ENCODE data around the gene SLC4A3.
"Not testable (repeated sequence)": the region's sequence is repeated elsewhere in the genome, so short reads cannot be mapped to it uniquely, and the experiment has no call there.

SLC4A3 gene

DNA sequence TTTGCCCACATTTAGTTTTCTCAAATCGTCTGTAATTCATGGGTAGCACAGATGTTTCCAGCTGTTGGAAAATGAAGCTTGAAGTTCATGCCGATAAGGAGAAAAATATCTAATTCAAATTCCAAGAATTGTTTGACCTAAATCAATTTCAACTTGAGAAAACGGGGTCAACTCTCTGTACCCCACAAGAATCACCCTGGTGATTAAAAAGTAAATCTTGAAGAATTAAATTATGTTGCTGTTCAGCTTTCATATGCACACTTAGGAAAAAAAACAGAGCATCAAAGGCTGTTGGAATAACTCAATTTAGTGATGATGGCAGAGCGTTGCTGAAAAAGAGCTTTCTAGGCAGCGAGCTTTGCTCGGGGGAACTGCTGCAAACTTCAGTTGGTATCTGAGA is 43.0 kb downstream of the SLC4A3 start:
- in situ Hi-C loops (cut with MboI; ENCODE audit: low pct_unique_long_range_greater_than_20kb, low sequenced_read_pairs) = no loop called here
- DNase-seq = no peak

DNA sequence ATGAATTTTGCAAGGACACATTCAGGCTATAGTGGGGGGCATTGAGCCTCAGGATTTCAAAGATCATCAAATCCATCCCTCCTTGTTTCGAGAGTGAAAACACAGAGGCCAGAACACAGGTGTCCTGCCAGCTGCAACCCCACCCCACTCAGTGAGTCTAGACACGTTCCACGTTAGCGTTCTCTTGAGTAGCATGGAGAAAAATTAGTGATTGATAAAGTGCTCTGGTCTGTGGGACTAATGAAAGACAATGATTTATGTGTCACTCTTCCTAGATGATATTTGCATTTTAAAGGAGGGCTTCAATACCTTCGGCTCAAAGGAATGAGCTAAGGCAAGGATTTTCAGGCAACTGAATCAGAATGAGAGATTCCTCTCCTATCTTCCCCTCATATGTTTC is 43.8 kb downstream of the SLC4A3 start:
- DNase-seq = no peak
- in situ Hi-C loops (cut with MboI; ENCODE audit: low pct_unique_long_range_greater_than_20kb, low sequenced_read_pairs) = no loop called here

DNA sequence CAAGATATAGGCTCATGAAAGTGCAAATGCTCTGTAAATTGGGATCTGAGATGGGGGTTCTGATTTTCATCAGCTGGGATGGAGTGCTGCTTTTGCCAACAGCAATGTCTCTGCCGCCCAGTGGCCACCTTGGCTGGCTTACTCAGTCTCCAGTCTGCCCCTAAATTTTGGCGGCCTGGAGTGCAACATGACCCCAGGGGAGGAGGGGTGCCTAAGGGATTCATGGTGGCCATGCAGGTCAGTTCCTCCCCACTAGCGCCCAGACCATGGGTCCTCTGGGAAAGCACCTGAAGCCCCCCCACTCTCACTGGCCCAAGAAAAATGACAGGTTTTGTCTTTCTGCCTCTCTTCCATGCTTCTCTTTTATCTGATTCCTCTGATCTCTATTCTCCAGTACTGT is 45.0 kb downstream of the SLC4A3 start:
- in situ Hi-C loops (cut with MboI; ENCODE audit: low pct_unique_long_range_greater_than_20kb, low sequenced_read_pairs) = no loop called here
- DNase-seq = no peak

DNA sequence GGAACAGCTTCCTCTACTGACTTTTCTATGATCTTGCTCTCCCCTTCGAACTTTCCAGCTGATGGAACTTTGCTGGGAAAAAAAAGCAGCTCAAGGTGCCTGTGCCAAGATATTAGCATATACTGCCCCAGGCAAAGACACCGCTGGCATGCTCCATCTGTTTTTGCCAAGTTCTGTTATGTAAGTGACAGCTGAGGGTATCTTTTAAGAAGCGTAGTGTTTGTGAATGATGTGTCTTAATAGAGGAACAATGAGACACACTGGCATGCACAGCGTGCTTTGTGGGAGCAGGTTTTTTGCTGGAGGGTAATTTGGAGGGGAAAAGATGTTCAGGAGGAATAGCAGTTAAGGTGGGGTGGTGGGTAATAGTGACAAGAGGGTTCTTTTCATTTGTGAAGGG is 47.8 kb downstream of the SLC4A3 start:
- in situ Hi-C loops (cut with MboI; ENCODE audit: low pct_unique_long_range_greater_than_20kb, low sequenced_read_pairs) = no loop called here
- DNase-seq = no peak

DNA sequence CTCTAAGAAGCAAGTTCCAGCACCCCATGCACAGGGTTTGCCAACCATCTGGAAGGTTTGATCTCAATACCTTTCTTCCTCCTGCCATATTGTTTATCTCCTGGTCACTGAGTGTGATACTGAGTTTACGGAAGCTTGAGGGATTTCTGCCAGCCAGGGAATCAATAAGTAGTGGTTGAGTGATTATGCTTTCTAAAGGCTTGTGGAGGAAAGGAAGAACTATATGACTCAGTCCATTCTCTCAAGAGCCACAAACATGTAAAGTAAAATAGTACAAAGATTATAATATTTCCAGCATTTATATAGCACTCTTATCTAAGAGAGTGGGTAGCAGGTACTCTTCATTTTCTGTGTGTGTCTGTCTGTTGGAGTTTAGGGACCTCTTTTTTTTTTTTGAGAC is 49.2 kb downstream of the SLC4A3 start:
- in situ Hi-C loops (cut with MboI; ENCODE audit: low pct_unique_long_range_greater_than_20kb, low sequenced_read_pairs) = no loop called here
- no peak for DNase-seq

DNA sequence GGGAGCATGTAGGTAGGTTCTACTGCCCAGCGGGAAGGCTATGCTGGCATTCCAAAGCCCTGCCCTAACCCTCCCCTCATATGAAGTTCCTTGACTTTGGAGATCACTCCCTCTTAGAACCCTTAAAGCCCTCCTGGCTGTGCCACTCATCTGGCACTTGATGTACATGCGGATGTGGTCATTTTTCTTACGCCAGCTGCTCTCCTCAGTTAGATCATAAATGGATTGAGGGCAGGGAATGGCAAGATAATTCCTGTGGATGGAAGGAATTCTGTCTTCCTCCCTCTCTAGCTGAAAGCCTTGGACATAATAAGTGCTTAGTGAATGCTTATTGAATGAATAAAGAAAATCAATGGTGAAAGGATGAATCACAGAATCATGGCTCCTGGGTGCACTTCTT is 51.6 kb downstream of the SLC4A3 start:
- no peak for DNase-seq
- in situ Hi-C loops (cut with MboI; ENCODE audit: low pct_unique_long_range_greater_than_20kb, low sequenced_read_pairs) = no loop called here

DNA sequence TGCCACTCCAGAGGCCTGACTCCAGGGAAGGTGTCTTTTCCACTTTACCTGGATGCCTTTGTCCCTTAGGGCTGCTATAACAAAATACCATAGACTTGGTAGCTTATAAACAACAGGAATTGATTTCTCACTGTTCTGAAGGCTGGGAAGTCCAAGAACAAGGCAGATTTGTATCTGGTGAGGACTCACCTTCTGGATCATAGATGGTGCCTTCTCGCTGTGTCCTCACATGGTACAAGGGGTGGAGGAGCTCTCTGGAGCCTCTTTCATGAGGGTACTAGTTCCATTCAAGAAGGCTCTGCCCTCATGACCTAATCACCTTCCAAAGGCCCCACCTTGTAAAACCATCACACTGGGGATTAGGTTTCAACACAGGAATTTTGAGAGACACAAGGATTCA is 52.1 kb downstream of the SLC4A3 start:
- in situ Hi-C loops (cut with MboI; ENCODE audit: low pct_unique_long_range_greater_than_20kb, low sequenced_read_pairs) = no loop called here
- no peak for DNase-seq

DNA sequence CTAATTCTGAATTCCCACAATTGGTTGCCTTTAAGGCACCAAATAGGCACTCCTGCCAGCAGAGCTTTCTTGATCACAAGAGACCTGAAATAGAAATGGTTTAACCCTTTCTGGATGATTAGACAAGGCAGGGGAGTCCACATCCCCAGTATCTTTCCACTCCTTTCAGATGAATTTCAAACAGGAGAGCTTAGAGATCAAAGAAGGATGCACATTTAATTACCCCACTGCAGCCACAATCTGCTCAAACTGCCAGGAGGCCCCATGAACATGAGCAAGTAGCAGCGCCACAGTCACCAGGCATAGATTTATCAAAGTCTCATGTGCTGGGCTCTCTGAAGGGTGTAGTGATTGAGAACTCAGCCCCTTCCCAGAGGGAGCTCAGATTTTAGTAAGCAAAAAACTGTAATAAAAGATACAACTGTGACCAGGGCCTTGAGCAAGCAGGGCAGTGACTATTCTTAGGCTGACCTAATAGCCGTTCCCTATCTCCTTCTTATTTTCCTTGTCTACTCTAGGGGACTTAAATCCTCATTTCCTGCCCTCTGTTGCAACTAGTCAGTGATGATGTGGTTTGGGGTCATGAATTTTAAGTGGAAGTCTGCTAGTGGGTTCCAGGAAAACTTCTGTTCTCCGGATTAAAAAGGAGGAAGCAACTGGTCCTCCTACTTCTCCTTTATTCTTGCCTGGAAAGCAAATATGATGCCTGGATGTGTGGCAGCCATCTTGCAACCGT is 53.7 kb downstream of the SLC4A3 start:
- peak; percentile 34 for DNase-seq
- in situ Hi-C loops (cut with MboI; ENCODE audit: low pct_unique_long_range_greater_than_20kb, low sequenced_read_pairs) = no loop called here

DNA sequence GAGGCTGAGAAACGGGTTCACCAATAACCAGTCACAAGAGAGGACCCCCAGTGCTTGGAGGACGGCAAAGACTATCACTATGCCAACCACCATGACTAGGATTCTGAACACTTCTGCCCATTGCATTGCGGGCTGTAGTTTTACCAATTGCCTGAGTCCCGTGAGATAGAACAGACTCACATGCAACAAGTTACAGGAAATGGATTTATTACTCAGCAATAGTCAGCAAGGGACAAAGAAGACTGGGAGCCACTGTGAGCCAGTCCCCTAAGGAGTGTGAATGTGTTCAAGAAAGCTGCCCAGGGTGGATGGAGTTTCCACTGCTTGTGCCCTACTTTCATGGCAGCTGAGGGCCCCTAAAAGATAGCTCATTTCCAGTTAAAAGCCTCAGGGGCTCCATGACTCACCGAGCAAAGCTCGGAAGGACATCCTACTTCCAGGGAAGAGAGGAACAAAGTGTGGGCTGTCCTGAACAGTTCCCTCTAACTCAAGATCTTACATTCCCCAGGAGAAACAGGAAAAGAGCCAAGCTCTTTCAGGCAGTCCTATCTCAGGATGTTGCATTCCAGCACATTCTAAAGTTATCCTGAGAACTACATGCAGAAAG is 54.4 kb downstream of the SLC4A3 start:
- in situ Hi-C loops (cut with MboI; ENCODE audit: low pct_unique_long_range_greater_than_20kb, low sequenced_read_pairs) = no loop called here
- DNase-seq = no peak

DNA sequence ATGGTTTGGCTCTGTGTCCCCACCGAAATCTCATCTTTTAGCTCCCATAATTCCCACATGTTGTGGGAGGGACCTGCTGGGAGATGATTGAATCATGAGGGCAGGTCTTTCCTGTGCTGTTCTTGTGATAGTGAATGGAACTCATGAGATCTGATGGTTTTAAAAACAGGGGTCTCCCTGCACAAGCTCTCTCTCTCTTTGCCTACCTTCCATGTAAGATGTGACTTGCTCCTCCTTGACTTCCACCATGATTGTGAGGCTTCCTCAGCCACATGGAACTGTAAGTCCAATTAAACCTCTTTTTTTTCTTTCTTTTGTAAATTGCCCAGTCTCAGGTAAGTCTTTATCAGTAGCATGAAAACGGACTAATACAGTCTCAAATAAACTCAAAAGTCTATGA is 56.0 kb downstream of the SLC4A3 start:
- in situ Hi-C loops (cut with MboI; ENCODE audit: low pct_unique_long_range_greater_than_20kb, low sequenced_read_pairs); DNase-seq: not testable (repeated sequence)

DNA sequence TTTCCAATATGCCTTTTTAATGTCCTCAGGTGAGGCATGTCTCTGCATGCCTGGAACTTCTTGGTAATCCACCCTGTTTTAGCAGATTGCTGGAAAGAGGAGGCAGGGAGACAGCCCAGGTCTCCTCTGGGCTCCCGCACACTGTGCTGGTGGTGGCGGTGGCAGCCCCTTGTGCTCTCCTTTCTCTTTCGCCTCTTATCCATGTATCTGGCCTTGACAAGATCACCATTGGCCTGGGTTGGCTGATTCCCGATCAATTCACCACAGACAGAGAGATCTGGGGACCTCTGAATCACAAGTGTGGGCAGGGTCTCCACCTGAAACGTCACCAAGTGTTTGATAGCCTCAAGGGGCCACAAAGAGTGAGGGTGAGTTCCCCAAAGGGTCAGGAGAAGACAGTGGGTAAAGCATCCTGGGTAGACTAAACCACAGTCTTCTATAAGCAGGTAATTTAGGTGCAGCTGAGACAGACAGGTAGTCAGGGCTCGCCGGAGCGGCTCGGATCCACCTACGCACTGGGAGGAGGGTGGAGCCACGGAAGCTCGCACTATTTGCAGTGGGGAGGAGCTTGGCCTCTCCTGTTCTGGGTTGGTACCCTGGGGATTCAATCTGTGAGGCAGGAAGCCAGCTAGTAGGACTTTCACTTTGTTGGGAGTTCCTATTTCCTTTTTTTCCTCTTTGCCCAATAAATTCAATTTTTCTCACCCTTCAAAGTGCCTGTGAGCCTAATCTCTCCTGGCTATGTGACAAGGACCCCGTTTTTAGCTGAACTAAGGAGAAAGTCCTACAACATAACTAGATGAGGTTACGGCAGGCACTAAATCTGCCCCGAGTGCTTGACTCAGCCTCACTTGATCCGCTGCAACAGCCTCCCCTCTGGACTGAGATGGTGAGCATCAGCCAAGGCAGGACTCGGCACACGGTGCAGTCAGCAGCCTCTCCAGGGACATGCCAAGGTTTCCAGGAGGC is 57.6 kb downstream of the SLC4A3 start:
- DNase-seq = no peak
- in situ Hi-C loops (cut with MboI; ENCODE audit: low pct_unique_long_range_greater_than_20kb, low sequenced_read_pairs) = no loop called here

DNA sequence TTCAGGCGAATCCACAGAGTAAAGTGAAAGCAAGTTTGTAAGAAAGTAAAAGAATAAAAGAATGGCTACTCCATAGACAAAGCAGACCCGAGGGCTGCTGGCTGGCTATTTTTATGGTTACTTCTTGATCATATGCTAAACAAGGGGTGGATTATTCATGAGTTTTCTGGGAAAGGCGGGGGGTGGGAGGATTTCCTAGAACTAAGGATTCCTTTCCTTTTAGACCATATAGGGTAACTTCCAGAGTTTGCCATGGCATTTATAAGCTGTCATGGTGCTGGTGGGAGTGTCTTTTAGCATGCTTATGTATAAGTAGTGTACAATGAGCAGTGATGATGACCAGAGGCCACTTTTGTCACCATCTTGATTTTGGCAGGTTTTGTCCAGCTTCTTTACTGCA is 59.8 kb downstream of the SLC4A3 start:
- no peak for DNase-seq
- in situ Hi-C loops (cut with MboI; ENCODE audit: low pct_unique_long_range_greater_than_20kb, low sequenced_read_pairs) = no loop called here

DNA sequence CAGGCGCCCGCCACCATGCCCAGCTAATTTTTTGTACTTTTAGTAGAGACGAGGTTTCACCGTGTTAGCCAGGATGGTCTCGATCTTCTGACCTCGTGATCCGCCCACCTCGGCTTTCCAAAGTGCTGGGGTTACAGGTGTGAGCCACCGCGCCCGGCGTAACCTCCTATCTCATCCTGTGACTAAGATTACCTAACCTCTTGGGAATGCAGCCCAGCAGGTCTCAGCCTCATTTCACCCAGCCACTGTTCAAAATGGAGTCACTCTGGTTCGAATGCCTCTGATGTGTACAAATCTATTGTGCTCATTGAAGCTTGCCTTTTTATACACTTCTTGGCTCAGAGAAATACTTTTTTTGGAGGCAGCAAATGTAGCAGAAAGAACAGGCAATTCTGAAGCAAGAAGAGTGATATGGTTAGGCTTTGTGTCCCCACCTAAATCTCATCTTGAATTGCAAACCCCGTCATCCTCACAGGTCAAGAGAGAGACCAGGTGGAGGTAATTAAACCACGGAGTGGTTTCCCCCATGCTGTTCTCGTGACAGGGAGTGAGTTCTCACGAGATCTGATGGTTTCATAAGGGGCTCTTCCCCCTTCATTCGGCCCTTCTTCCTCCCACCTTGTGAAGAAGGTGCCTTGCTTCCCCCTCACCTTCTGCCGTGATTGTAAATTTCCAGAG is 60.6 kb downstream of the SLC4A3 start:
- in situ Hi-C loops (cut with MboI; ENCODE audit: low pct_unique_long_range_greater_than_20kb, low sequenced_read_pairs) = no loop called here
- DNase-seq = no peak

DNA sequence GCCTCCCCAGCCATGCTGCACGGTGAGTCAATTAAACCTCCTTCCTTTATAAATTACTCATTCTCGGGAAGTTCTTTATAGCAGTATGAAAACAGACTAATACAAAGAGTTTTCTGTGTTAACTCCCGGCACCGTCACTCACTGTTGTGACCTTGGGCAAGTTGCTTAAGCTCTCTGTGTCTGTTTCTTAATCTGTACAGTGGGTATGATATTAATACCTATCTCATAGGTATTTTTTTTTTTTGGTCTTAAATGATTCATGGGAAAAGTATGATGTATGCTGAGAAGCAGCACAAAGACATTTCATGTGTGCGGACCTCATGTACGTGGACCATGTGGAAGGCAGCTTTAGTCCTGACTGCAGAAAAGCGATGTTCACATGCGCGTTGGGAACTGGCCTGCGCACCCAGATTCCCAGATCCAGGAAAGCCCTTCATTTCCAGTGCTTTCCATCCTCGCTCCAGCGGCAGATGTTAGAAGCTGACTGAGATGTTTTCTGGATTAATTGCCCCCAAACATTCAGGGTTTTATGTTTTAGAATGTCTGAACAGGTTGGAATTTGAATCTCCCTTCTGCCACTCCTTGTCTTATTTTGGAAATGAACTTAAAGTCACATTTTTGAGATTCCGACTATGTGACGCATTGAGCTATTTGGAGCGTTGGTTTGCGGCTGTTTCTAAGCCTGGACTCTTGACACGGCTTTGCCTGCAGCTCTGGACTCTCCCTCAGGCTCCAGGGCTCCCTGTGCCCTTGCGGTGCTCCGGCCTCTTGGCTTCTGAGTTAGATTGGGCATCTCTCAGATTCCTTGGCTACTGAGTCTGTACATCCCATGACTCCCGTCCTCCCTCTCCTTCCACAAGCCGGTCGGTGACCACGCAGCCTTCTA is 61.4 kb downstream of the SLC4A3 start:
- DNase-seq = no peak
- in situ Hi-C loops (cut with MboI; ENCODE audit: low pct_unique_long_range_greater_than_20kb, low sequenced_read_pairs) = no loop called here

DNA sequence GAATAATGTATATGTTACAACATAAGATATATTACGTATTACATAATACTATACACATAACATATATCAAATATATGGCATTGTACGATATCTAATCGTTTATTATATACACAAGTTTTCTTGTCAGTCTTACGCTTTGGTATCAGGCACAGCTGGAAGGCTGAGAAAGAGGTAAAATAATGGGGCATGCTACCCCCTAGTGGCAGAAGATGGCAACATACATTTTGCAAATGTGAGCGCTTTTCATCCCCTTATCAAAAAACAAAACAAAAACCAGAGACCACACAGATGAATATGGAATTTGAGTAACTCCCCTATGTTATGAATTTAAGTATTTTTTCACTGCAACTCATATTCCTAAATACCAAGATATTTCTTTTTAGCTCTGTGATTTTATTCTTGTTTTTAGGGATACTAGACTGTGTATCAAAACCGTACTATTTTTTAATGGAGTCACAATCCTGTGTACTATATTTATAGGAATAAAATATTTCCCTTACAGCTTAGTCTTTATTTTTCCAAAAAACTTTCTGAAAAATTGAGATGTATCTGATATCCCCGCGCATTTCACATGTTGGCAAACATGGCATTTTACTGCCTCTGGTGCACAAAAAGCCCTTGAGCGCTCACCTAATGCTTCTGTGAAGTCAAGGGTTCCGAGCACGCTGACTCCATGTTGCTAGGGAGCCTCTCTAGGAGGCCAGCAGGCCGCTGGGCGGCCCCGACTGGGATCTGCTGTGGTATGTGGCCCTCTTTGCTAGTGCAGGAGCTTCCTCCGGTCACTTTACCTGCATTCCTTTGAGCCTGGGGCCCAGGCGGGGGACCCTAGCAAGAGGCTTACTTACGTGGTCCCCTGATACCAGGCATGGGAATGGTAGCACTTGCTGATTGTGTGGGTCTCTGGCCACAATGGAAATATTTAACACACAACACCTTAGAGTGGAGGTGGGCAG is 62.5 kb downstream of the SLC4A3 start:
- in situ Hi-C loops (cut with MboI; ENCODE audit: low pct_unique_long_range_greater_than_20kb, low sequenced_read_pairs) = no loop called here
- peak; percentile 85 for DNase-seq

DNA sequence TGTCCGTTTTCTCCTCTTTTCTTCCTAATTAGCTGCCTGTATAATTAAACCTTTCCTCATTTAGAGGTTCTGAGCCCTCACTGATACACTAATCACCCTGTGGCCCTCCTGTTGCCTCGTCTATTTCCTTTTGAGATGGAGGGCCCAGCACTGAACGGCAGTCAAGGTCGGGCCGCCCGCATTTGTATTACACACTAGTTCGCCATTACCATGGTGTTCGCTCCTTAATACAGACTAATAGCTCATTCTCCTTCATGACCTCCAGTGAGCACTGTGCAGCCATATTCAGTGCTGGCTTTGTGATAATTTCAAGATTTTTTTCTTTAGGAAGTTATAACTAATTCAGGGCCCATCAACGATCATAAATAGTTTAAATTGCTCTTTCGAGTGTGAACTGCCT is 64.1 kb downstream of the SLC4A3 start:
- no peak for DNase-seq
- in situ Hi-C loops (cut with MboI; ENCODE audit: low pct_unique_long_range_greater_than_20kb, low sequenced_read_pairs) = no loop called here

Data from KBM-7 (cell line).